Measurements from ENCODE around the gene UBTD2. TPM values are rescaled to one million over a fixed set of nuclear protein-coding genes. Genes with fewer than 3 reads are reported as not detected.

The UBTD2 gene
- total RNA-seq, 1 experiment from 2014 or later = 18.3 TPM

GRCh38 chr5:172162323-172162986 is 121.1 kb downstream of the UBTD2 start:
- Histone ChIP-seq H3K27ac (ENCODE audit: low read depth, low read length, poor library complexity, severe bottlenecking) (no peak overlapping the region), H3K4me1 (ENCODE audit: insufficient read depth, low read length, poor library complexity, severe bottlenecking) (no peaks in the 10 kb centered on the region), H3K9me3 (ENCODE audit: low read depth, low read length, poor library complexity, severe bottlenecking) (no peaks in the 10 kb centered on the region), H3K4me3 (ENCODE audit: low read depth, low read length, poor library complexity, severe bottlenecking) (no peak overlapping the region), H3K27me3 (replicated peaks; ENCODE audit: insufficient read depth, low read depth, low read length, poor library complexity) (no peaks in the 10 kb centered on the region), H3K36me3 (ENCODE audit: insufficient read depth, low read length, poor library complexity, severe bottlenecking) (no peaks in the 10 kb centered on the region)
- TF ChIP-seq CTCF (conservative IDR thresholded peaks at IDR 0.05; ENCODE audit: low read depth, low read length) = no peak
- no peak for TF ChIP-seq EZH2 (IDR thresholded peaks at IDR 0.05; ENCODE audit: borderline replicate concordance, low read depth, low read length, poor library complexity, severe bottlenecking)
- CTCF ChIA-PET = no interaction called here
- POLR2A ChIA-PET (ENCODE audit: low non-redundant PET) = no interaction called here
- BruUV-seq (replicated peaks) = no TSS peak
- intact Hi-C loops (cut with micrococcal nuclease; ENCODE audit: unreplicated experiment) = no loop called here
- no peak for DNase-seq (ENCODE audit: low spot score)

GRCh38 chr5:172160506-172160905 is 123.1 kb downstream of the UBTD2 start:
- no peaks in the 10 kb centered on the region for H3K36me3 ChIP-seq (ENCODE audit: insufficient read depth, low read length, poor library complexity, severe bottlenecking)
- H3K9me3 ChIP-seq (ENCODE audit: low read depth, low read length, poor library complexity, severe bottlenecking) = no peaks in the 10 kb centered on the region
- TF ChIP-seq EZH2 (IDR thresholded peaks at IDR 0.05; ENCODE audit: borderline replicate concordance, low read depth, low read length, poor library complexity, severe bottlenecking) = no peak
- no peak for TF ChIP-seq CTCF (conservative IDR thresholded peaks at IDR 0.05; ENCODE audit: low read depth, low read length)
- ChIA-PET POLR2A (ENCODE audit: low non-redundant PET) (no interaction called here), CTCF (no interaction called here)
- BruUV-seq (replicated peaks) = no TSS peak
- no peaks in the 10 kb centered on the region for H3K27me3 ChIP-seq (replicated peaks; ENCODE audit: insufficient read depth, low read depth, low read length, poor library complexity)
- intact Hi-C loops (cut with micrococcal nuclease; ENCODE audit: unreplicated experiment) = no loop called here
- DNase-seq (ENCODE audit: low spot score) = no peak
- no peaks in the 10 kb centered on the region for H3K4me1 ChIP-seq (ENCODE audit: insufficient read depth, low read length, poor library complexity, severe bottlenecking)
- no peak overlapping the region for H3K27ac ChIP-seq (ENCODE audit: low read depth, low read length, poor library complexity, severe bottlenecking)
- H3K4me3 ChIP-seq (ENCODE audit: low read depth, low read length, poor library complexity, severe bottlenecking) = no peak overlapping the region

Other genes with a start within 250 kb of the UBTD2 start
- 3.8 and 3.9 TPM in 2 replicates for gene STK10, start 95.5 kb downstream of the UBTD2 start, total RNA-seq (2021)
- gene EFCAB9, start 89.6 kb downstream of the UBTD2 start, total RNA-seq (2021) = not detected in 2 replicates
- 28.1 and 32.1 TPM in 2 replicates for gene SH3PXD2B, start 170.8 kb upstream of the UBTD2 start, total RNA-seq (2021)

Measured in A673 (cell line).